Left lung (tissue), 14 donors: ENCODE results near the gene SWAP70. TPM values are rescaled to one million over a fixed set of nuclear protein-coding genes. Genes with fewer than 3 reads are reported as not detected.
A peak's percentile ranks its signal among the peaks of the same experiment; 100 is the strongest.

ENCODE experiments used
- ATAC-seq: fragments of 200-7000 bp; cut with Tn5 transposase; one replicate; pipeline ENCODE4 v1.9.1; 2020; ENCODE audit warnings: moderate library complexity
- DNase-seq, 4 donors: peaks; one replicate each; pipeline ENCODE4 v3.0.0-alpha.2; 2013 to 2020
- H3K27ac ChIP-seq, 2 donors: fragments of 200-600 bp; sonication (generic) in 1 of 2; one replicate each; pipeline versions ENCODE4 v1.5.0 to v1.8.0; 2020 to 2021
- H3K27me3 ChIP-seq, 2 donors: fragments of 200-600 bp; sonication (generic) in 1 of 2; one replicate each; pipeline versions ENCODE4 v1.5.0 to v1.8.0; 2020 to 2021
- H3K36me3 ChIP-seq, 2 donors: fragments of 200-600 bp; sonication (generic) in 1 of 2; one replicate each; pipeline versions ENCODE4 v1.5.0 to v1.8.0; 2020 to 2021
- H3K4me1 ChIP-seq, 2 donors: fragments of 200-600 bp; one replicate each; pipeline ENCODE4 v1.8.0; 2021
- H3K4me3 ChIP-seq, 2 donors: fragments of 200-600 bp; sonication (generic) in 1 of 2; one replicate each; pipeline versions ENCODE4 v1.5.0 to v1.8.0; 2020 to 2021; ENCODE audit warnings: mild to moderate bottlenecking in 1 of 2
- H3K9me3 ChIP-seq, 2 donors: fragments of 200-600 bp; sonication (generic) in 1 of 2; one replicate each; pipeline versions ENCODE4 v1.5.0 to v1.8.0; 2020 to 2021
- intact Hi-C, 2 donors: fragments of 100-400 bp; cut with DNase I; formaldehyde crosslinking; loops; one replicate each; pipeline versions ENCODE4 v1.11.2 to v1.14.2; 2022
- long read RNA-seq, 12 donors: library from polyadenylated mRNA in 2 of 12; unstranded in 2 of 12; transcript quantifications; one replicate each; pipeline ENCODE4 v2.0.0 and lab custom pipeline, GENCODE V29; 2019 to 2026
- polyA plus RNA-seq, 6 donors: library from polyadenylated mRNA; unstranded; fragments of 120-200 nt; gene quantifications; one replicate each; pipeline ENCODE4 v1.2.1, GENCODE V29; 2013; ENCODE audit not compliant: insufficient read length in 6 of 6
- total RNA-seq, 2 donors: library from RNA; stranded (reverse); fragmentation: NEBNext Ultra II Directional; extraction: Animal tissue kit (Norgen Biotek cat#: 25700); gene quantifications; one replicate each; pipeline ENCODE4 v1.2.1, GENCODE V29; 2021
- TF ChIP-seq, protein P1 (sequence below), 2 donors: fragments of 200-600 bp; sonication (generic) in 1 of 2; IDR thresholded peaks; one replicate each; pipeline versions ENCODE4 v1.5.0 to v1.8.0; 2021; ENCODE audit warnings: antibody characterized with exemption in 2 of 2
- donor health status: DM: no; HTN: yes; CAD: no.
- donor health status: DM: no; HTN: no; CAD: no.

SWAP70 gene
- 10 to 100 TPM; 45.6 to 50.8 TPM for total RNA-seq
- 10 to 100 TPM; 20.5 to 27.1 (median 24.0) TPM for polyA plus RNA-seq
- long read RNA-seq, donor 1, full-length matches to known transcripts: 8 of 8 reads
- long read RNA-seq, donor 1, partial matches to known transcripts: 0 of 8 reads
- long read RNA-seq, donor 1, other reads (novel, unspliced or antisense): 0 of 8 reads
- long read RNA-seq, donor 2: 0 reads
- long read RNA-seq, donor 3, full-length matches to known transcripts: 4 of 4 reads
- long read RNA-seq, donor 3, partial matches to known transcripts: 0 of 4 reads
- long read RNA-seq, donor 3, other reads (novel, unspliced or antisense): 0 of 4 reads
- long read RNA-seq, donor 4, full-length matches to known transcripts: 9 of 18 reads
- long read RNA-seq, donor 4, partial matches to known transcripts: 7 of 18 reads
- long read RNA-seq, donor 4, other reads (novel, unspliced or antisense): 2 of 18 reads
- long read RNA-seq, donor 5, full-length matches to known transcripts: 3 of 3 reads
- long read RNA-seq, donor 5, partial matches to known transcripts: 0 of 3 reads
- long read RNA-seq, donor 5, other reads (novel, unspliced or antisense): 0 of 3 reads
- long read RNA-seq, donor 6, full-length matches to known transcripts: 4 of 11 reads
- long read RNA-seq, donor 6, partial matches to known transcripts: 7 of 11 reads
- long read RNA-seq, donor 6, other reads (novel, unspliced or antisense): 0 of 11 reads
- long read RNA-seq, donor 7: 0 reads
- long read RNA-seq, donor 8, full-length matches to known transcripts: 8 of 8 reads
- long read RNA-seq, donor 8, partial matches to known transcripts: 0 of 8 reads
- long read RNA-seq, donor 8, other reads (novel, unspliced or antisense): 0 of 8 reads
- long read RNA-seq, donor 9: 0 reads
- long read RNA-seq, donor 10, full-length matches to known transcripts: 4 of 8 reads
- long read RNA-seq, donor 10, partial matches to known transcripts: 1 of 8 reads
- long read RNA-seq, donor 10, other reads (novel, unspliced or antisense): 3 of 8 reads
- long read RNA-seq, donor 11, full-length matches to known transcripts: 5 of 19 reads
- long read RNA-seq, donor 11, partial matches to known transcripts: 14 of 19 reads
- long read RNA-seq, donor 11, other reads (novel, unspliced or antisense): 0 of 19 reads
- long read RNA-seq, donor 12, full-length matches to known transcripts: 5 of 5 reads
- long read RNA-seq, donor 12, partial matches to known transcripts: 0 of 5 reads
- long read RNA-seq, donor 12, other reads (novel, unspliced or antisense): 0 of 5 reads

DNA sequence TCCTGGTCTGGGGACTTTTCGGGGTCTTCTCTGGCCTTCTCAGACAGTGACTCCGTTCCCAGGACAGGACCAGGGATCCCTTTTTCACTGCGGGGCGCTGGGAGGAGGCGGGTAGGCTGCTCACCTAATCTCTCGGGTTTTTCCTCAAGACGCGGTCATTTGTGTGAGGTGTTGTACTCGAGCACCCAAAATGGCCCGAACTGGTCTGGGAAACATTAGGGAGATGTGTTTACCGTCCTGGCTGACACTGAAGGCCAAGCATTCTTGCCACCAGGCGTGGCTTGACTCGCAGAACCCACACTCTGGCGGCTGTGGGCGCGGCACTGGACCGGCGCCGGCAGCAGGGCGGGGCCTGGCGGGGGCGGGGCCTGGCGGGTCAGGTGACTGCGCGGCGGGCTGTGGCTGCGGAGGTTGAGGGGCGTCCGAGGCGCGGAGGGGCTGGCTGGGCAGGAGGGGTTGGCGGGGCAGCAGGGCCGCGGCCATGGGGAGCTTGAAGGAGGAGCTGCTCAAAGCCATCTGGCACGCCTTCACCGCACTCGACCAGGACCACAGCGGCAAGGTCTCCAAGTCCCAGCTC lies at the start of gene SWAP70:
TSS of gene SWAP70 (plus strand) at position 379 of the 577 bp plus-strand sequence. CDS start at position 482, 103 bp downstream.
- peaks cover 0 to 4% of the 10 kb centered on the region in 2 donors for H3K36me3 ChIP-seq
- TF ChIP-seq, protein P1, sequence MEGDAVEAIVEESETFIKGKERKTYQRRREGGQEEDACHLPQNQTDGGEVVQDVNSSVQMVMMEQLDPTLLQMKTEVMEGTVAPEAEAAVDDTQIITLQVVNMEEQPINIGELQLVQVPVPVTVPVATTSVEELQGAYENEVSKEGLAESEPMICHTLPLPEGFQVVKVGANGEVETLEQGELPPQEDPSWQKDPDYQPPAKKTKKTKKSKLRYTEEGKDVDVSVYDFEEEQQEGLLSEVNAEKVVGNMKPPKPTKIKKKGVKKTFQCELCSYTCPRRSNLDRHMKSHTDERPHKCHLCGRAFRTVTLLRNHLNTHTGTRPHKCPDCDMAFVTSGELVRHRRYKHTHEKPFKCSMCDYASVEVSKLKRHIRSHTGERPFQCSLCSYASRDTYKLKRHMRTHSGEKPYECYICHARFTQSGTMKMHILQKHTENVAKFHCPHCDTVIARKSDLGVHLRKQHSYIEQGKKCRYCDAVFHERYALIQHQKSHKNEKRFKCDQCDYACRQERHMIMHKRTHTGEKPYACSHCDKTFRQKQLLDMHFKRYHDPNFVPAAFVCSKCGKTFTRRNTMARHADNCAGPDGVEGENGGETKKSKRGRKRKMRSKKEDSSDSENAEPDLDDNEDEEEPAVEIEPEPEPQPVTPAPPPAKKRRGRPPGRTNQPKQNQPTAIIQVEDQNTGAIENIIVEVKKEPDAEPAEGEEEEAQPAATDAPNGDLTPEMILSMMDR (IDR thresholded peaks at IDR 0.05): peak; percentile 36 to 48
- H3K4me3 ChIP-seq: peak within 1 kb of the TSS; percentile 88 to 89
- intact Hi-C loops: no loop called here
- ATAC-seq (peak; percentile 98), DNase-seq (peak; percentile 65 to 98 (median 90))
- peaks cover 0 to 10% of the 10 kb centered on the region in 2 donors for H3K9me3 ChIP-seq
- H3K27me3 ChIP-seq: no peaks in the 10 kb centered on the region
- peaks cover 8 to 57% of the 10 kb centered on the region in 2 donors for H3K4me1 ChIP-seq
- peak within 1 kb of the TSS; percentile 93 for H3K27ac ChIP-seq

DNA sequence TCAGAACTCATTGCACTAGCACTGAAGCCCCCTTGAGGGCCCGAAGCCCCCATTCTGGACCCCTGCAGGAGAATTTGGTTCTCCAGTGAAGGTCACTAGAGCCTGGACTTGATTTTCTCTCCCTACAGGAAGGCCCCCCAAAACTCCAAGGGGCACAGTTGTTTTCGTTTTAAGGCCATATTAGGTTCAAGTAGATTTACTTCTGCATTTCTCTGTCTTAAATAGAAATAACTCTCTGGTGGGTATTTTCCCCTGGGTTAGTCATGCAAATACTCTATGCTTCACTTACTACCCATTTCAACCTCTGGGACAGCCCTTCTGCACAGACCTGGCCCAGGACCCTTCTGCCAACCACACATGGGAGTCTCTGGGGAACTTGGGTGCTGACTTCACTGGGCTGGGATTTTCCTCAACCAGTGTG lies 48.8 kb upstream of the SWAP70 start:
- H3K4me3 ChIP-seq: peak overlapping the region in 1 of 2 donors; percentile 53
- intact Hi-C loops: loop anchor here in 1 of 2 donors (10.0 kb wide), 1 partner anchor 140 kb away; no protein-coding TSS in a partner anchor
- no peak for DNase-seq

DNA sequence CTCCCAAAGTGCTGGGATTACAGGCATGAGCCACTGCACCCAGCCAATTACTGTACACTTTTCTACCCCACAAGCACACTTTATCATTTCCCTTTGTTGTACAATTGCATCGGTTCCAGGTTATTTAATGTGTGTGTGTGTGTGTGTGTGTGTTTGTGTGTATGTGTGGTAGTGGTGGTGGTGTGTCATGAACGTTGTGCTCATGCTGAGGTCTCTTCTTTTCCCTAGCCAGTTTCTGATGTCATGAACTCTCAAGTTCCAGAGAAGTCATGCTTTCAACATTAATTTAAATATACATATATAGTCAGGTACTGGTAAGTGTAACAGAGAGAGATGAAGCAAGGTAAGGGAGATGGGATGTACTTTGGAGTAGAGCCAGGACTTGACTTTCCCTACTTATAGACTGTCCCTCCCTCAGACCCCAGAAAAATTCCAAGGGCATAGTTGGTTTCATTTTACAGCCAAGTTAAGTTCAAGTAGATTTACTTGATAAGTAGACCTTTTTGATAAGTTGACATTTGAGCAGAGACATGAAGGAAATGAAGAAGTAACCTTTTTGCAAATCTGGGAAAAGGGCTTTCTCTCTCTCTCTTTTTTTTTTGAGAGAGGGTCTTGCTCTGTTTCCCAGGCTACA lies 47.7 kb upstream of the SWAP70 start:
- Histone ChIP-seq H3K4me3 (no peak overlapping the region), H3K36me3 (no peaks in the 10 kb centered on the region), H3K27me3 (no peaks in the 10 kb centered on the region), H3K9me3 (no peaks in the 10 kb centered on the region), H3K4me1 (peaks cover 3 to 26% of the 10 kb centered on the region in 2 donors), H3K27ac (no peak overlapping the region)
- intact Hi-C loops: loop anchor here in 1 of 2 donors (10.0 kb wide), 1 partner anchor 139 kb away; no protein-coding TSS in a partner anchor
- TF ChIP-seq, protein P1 (IDR thresholded peaks at IDR 0.05): no peak
- DNase-seq (no peak), ATAC-seq (no peak)

More for the DNA sequence above, 48.8 kb upstream of the SWAP70 start:
- no peaks in the 10 kb centered on the region for H3K27me3 ChIP-seq
- peaks cover 3 to 26% of the 10 kb centered on the region in 2 donors for H3K4me1 ChIP-seq
- ATAC-seq: no peak
- TF ChIP-seq, protein P1 (IDR thresholded peaks at IDR 0.05): no peak
- no peaks in the 10 kb centered on the region for H3K9me3 ChIP-seq
- H3K36me3 ChIP-seq: no peaks in the 10 kb centered on the region
- H3K27ac ChIP-seq: peak overlapping the region; percentile 87 to 98

DNA sequence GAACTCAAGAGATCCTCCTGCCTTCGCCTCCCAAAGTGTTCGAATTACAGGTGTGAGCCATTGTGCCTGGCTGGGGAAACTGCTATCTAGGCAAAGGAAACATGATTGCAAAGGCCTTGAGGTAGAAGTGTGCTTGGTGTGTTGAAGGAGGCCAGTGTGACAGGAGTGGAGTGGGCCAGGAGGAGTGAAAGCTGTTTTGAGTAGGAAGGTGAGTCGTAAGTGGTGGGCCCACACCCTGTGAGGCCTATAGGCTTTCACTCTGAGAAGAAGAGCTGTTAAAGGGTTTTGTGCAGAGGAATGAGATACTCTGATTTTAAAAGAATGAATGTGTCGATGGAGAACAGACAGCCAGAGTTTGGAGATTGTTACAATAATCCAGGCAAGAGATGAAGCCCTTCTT lies 47.0 kb upstream of the SWAP70 start:
- intact Hi-C loops: loop anchor here in 1 of 2 donors (10.0 kb wide), 1 partner anchor 138 kb away; no protein-coding TSS in a partner anchor
- H3K27me3 ChIP-seq: no peaks in the 10 kb centered on the region
- TF ChIP-seq, protein P1 (IDR thresholded peaks at IDR 0.05): no peak
- H3K4me3 ChIP-seq: no peak overlapping the region
- DNase-seq: no peak
- no peak overlapping the region for H3K27ac ChIP-seq
- no peaks in the 10 kb centered on the region for H3K9me3 ChIP-seq
- no peak for ATAC-seq
- peaks cover 3 to 26% of the 10 kb centered on the region in 2 donors for H3K4me1 ChIP-seq
- no peaks in the 10 kb centered on the region for H3K36me3 ChIP-seq
